GM23338 (cell line): ENCODE results near the gene CES4A. TPM values are rescaled to one million over a fixed set of nuclear protein-coding genes. Genes with fewer than 3 reads are reported as not detected.

ENCODE experiments used
- ATAC-seq: fragments of 200-7000 bp; cut with Tn5 transposase; 3 replicates; pipeline ENCODE4 v1.9.1; 2020
- DNase-seq: peaks from one replicate; pipeline ENCODE4 v3.0.0-alpha.2; 2015; ENCODE audit warnings: low spot score
- H2AFZ ChIP-seq: fragments of 200-600 bp; sonication (generic); 2 replicates; pipeline ENCODE4 v1.8.0; 2016; ENCODE audit warnings: antibody characterized with exemption, mild to moderate bottlenecking, moderate library complexity
- H3F3A ChIP-seq: fragments of 200-600 bp; sonication (generic); replicated peaks from 2 replicates; pipeline ENCODE4 v1.8.0; 2017; ENCODE audit warnings: antibody characterized with exemption, mixed run types, low read depth
- H3K27ac ChIP-seq: fragments of 200-600 bp; sonication (generic); 2 replicates; pipeline ENCODE4 v1.6.1; 2016; ENCODE audit warnings: low read depth
- H3K27me3 ChIP-seq: fragments of 200-600 bp; sonication (generic); 2 replicates; pipeline ENCODE4 v1.8.0; 2016; ENCODE audit warnings: mild to moderate bottlenecking, mixed run types, moderate library complexity; ENCODE audit not compliant: insufficient read depth
- H3K36me3 ChIP-seq: fragments of 200-600 bp; sonication (generic); 2 replicates; pipeline ENCODE4 v1.8.0; 2016; ENCODE audit warnings: mild to moderate bottlenecking; ENCODE audit not compliant: insufficient read depth
- H3K4me1 ChIP-seq: fragments of 200-600 bp; sonication (generic); 2 replicates; pipeline ENCODE4 v1.8.0; 2016; ENCODE audit warnings: mild to moderate bottlenecking, moderate library complexity; ENCODE audit not compliant: insufficient read depth
- H3K4me2 ChIP-seq: fragments of 200-600 bp; sonication (generic); 2 replicates; pipeline ENCODE4 v1.7.1; 2017; ENCODE audit warnings: mixed run types
- H3K4me3 ChIP-seq: fragments of 200-600 bp; sonication (generic); 2 replicates; pipeline ENCODE4 v1.6.1; 2016; ENCODE audit warnings: mixed run types
- H3K79me2 ChIP-seq: fragments of 200-600 bp; sonication (generic); replicated peaks from 2 replicates; pipeline ENCODE4 v1.8.0; 2017; ENCODE audit warnings: mild to moderate bottlenecking; ENCODE audit not compliant: insufficient read depth
- H3K9me2 ChIP-seq: fragments of 200-600 bp; sonication (generic); 2 replicates; pipeline ENCODE4 v1.8.0; 2017; ENCODE audit not compliant: insufficient read depth
- H4K20me1 ChIP-seq: fragments of 200-600 bp; sonication (generic); replicated peaks from 2 replicates; pipeline ENCODE4 v1.8.0; 2017; ENCODE audit warnings: mild to moderate bottlenecking; ENCODE audit not compliant: insufficient read depth
- H3K27ac Mint-ChIP-seq: 2 replicates; pipeline ENCODE4 v1.8.0; 2020; ENCODE audit warnings: inconsistent platforms, mild to moderate bottlenecking, moderate library complexity, mixed read lengths
- H3K27me3 Mint-ChIP-seq: 3 replicates; pipeline ENCODE4 v1.8.0; 2022; ENCODE audit warnings: low read depth, mild to moderate bottlenecking, moderate library complexity, mixed read lengths, inconsistent platforms; ENCODE audit not compliant: insufficient read depth, poor library complexity
- H3K36me3 Mint-ChIP-seq: 3 replicates; pipeline ENCODE4 v1.8.0; 2021; ENCODE audit warnings: low read depth, mild to moderate bottlenecking, inconsistent platforms, moderate library complexity, mixed read lengths
- H3K4me1 Mint-ChIP-seq: 3 replicates; pipeline ENCODE4 v1.8.0; 2020; ENCODE audit warnings: mild to moderate bottlenecking, inconsistent platforms, mixed read lengths
- H3K4me3 Mint-ChIP-seq: 3 replicates; pipeline ENCODE4 v1.8.0; 2021; ENCODE audit warnings: moderate library complexity, mild to moderate bottlenecking, inconsistent platforms, mixed read lengths
- H3K9me3 Mint-ChIP-seq: 3 replicates; pipeline ENCODE4 v1.8.0; 2020; ENCODE audit warnings: moderate library complexity, mild to moderate bottlenecking, inconsistent platforms, mixed read lengths
- CREB1 ChIP-seq: fragments of 250-450 bp; sonication (Bioruptor Pico); IDR thresholded peaks from 2 replicates; pipeline ENCODE4 v1.5.0; 2020; ENCODE audit warnings: low read depth, mild to moderate bottlenecking, moderate library complexity
- ETS1 ChIP-seq: IDR thresholded peaks from 2 replicates; pipeline ENCODE4 v1.6.1; 2016; ENCODE audit warnings: antibody characterized with exemption
- EZH2phosphoT487 ChIP-seq: fragments of 200-600 bp; sonication (generic); IDR thresholded peaks from one replicate; pipeline ENCODE4 v1.8.1; 2018; ENCODE audit warnings: antibody characterized with exemption; ENCODE audit not compliant: unreplicated experiment
- JUNB ChIP-seq: IDR thresholded peaks from one replicate; pipeline ENCODE4 v1.6.1; 2016; ENCODE audit warnings: antibody characterized with exemption; ENCODE audit not compliant: unreplicated experiment
- ZNF114 ChIP-seq: fragments of 250-450 bp; sonication (Bioruptor Pico); IDR thresholded peaks from 2 replicates; pipeline ENCODE4 v1.5.0; 2020; ENCODE audit warnings: mild to moderate bottlenecking, moderate library complexity
- polyA plus RNA-seq: library from polyadenylated mRNA; unstranded; fragments of >200 nt; fragmentation: Nextera tagmentation; extraction: Ambion mirVana; gene quantifications from 2 replicates; pipeline ENCODE4 v1.2.1, GENCODE V29; 2016
- total RNA-seq: library from RNA; depleted of rRNA; stranded (reverse); fragments of >200 nt; shearing (Covaris generic); gene quantifications from 2 replicates; pipeline ENCODE4 v1.2.3, GENCODE V29; 2014
- TF ChIP-seq, protein P1 (sequence below): fragments of 250-450 bp; sonication (Bioruptor Pico); IDR thresholded peaks from 2 replicates; pipeline ENCODE4 v1.5.0; 2020; ENCODE audit warnings: mild to moderate bottlenecking, moderate library complexity

The CES4A gene
- total and polyA plus RNA-seq, 2 experiments from 2014 or later: 0.10 to 0.42 TPM

DNA sequence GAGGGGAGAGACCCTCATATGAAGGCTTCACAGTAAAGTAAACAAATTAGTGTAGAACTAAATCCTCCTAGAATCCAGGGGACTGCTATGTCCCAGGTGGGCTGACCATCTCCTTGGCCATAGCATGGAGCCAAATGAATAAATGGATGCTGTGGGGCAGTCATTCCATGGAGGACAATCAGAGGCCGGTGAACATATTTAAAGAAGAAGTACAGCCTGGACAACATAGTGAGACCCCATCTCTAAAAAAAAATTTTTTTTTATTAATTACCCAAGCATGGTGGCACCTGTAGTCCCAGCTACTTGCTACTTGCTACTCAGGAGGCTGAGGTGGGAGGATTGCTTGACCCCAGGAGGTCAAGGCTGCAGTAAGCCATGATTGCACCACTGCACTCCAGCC is 35.3 kb downstream of the CES4A start (continued):
- TF ChIP-seq, protein P1, sequence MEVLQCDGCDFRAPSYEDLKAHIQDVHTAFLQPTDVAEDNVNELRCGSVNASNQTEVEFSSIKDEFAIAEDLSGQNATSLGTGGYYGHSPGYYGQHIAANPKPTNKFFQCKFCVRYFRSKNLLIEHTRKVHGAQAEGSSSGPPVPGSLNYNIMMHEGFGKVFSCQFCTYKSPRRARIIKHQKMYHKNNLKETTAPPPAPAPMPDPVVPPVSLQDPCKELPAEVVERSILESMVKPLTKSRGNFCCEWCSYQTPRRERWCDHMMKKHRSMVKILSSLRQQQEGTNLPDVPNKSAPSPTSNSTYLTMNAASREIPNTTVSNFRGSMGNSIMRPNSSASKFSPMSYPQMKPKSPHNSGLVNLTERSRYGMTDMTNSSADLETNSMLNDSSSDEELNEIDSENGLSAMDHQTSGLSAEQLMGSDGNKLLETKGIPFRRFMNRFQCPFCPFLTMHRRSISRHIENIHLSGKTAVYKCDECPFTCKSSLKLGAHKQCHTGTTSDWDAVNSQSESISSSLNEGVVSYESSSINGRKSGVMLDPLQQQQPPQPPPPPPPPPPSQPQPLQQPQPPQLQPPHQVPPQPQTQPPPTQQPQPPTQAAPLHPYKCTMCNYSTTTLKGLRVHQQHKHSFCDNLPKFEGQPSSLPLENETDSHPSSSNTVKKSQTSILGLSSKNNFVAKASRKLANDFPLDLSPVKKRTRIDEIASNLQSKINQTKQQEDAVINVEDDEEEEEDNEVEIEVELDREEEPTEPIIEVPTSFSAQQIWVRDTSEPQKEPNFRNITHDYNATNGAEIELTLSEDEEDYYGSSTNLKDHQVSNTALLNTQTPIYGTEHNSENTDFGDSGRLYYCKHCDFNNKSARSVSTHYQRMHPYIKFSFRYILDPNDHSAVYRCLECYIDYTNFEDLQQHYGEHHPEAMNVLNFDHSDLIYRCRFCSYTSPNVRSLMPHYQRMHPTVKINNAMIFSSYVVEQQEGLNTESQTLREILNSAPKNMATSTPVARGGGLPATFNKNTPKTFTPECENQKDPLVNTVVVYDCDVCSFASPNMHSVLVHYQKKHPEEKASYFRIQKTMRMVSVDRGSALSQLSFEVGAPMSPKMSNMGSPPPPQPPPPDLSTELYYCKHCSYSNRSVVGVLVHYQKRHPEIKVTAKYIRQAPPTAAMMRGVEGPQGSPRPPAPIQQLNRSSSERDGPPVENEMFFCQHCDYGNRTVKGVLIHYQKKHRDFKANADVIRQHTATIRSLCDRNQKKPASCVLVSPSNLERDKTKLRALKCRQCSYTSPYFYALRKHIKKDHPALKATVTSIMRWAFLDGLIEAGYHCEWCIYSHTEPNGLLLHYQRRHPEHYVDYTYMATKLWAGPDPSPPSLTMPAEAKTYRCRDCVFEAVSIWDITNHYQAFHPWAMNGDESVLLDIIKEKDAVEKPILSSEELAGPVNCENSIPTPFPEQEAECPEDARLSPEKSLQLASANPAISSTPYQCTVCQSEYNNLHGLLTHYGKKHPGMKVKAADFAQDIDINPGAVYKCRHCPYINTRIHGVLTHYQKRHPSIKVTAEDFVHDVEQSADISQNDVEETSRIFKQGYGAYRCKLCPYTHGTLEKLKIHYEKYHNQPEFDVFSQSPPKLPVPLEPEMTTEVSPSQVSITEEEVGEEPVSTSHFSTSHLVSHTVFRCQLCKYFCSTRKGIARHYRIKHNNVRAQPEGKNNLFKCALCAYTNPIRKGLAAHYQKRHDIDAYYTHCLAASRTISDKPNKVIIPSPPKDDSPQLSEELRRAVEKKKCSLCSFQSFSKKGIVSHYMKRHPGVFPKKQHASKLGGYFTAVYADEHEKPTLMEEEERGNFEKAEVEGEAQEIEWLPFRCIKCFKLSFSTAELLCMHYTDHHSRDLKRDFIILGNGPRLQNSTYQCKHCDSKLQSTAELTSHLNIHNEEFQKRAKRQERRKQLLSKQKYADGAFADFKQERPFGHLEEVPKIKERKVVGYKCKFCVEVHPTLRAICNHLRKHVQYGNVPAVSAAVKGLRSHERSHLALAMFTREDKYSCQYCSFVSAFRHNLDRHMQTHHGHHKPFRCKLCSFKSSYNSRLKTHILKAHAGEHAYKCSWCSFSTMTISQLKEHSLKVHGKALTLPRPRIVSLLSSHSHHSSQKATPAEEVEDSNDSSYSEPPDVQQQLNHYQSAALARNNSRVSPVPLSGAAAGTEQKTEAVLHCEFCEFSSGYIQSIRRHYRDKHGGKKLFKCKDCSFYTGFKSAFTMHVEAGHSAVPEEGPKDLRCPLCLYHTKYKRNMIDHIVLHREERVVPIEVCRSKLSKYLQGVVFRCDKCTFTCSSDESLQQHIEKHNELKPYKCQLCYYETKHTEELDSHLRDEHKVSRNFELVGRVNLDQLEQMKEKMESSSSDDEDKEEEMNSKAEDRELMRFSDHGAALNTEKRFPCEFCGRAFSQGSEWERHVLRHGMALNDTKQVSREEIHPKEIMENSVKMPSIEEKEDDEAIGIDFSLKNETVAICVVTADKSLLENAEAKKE (CRISPR knock-in tag): no peak

- DNase-seq (no peak), ATAC-seq (no peak)
- H3K27me3 ChIP-seq: peaks cover 4% of the 10 kb centered on the region; the same call in 1 of the 2 replicates
- H3K27me3 Mint-ChIP-seq: peaks cover 9% of the 10 kb centered on the region
- no peak overlapping the region for H3K4me2 ChIP-seq
- H3K27ac ChIP-seq: no peak overlapping the region
- no peak overlapping the region for H3K27ac Mint-ChIP-seq
- peaks cover 6% of the 10 kb centered on the region for H3K4me1 Mint-ChIP-seq
- H3K36me3 Mint-ChIP-seq: no peaks in the 10 kb centered on the region
- no peaks in the 10 kb centered on the region for H3F3A ChIP-seq
- no peak overlapping the region for H3K4me3 Mint-ChIP-seq
- H3K36me3 ChIP-seq: no peaks in the 10 kb centered on the region
- H3K4me3 ChIP-seq: no peak overlapping the region
- no peak overlapping the region for H2AFZ ChIP-seq
- H3K79me2 ChIP-seq: no peaks in the 10 kb centered on the region
- H3K9me3 Mint-ChIP-seq: no peaks in the 10 kb centered on the region
- no peaks in the 10 kb centered on the region for H3K9me2 ChIP-seq
- peaks cover 6% of the 10 kb centered on the region for H3K4me1 ChIP-seq
- no peaks in the 10 kb centered on the region for H4K20me1 ChIP-seq
- TF ChIP-seq CREB1 (no peak), ETS1 (no peak), EZH2phosphoT487 (no peak), JUNB (no peak), ZNF114 (CRISPR knock-in tag) (no peak)
- TF ChIP-seq, protein P1 (CRISPR knock-in tag): no peak
Measured at GRCh38 chr16:67024384-67025209, 36.2 kb downstream of the CES4A start.
